Myocyte (in vitro differentiated cells): ENCODE data around the gene BAIAP2. TPM values are rescaled to one million over a fixed set of nuclear protein-coding genes. Genes with fewer than 3 reads are reported as not detected.
A peak's percentile ranks its signal among the peaks of the same experiment; 100 is the strongest.

Experiments
- DNase-seq: peaks from one replicate; pipeline ENCODE4 v3.0.0-alpha.2; 2012; ENCODE audit warnings: low read depth
- total RNA-seq: library from RNA; depleted of rRNA; stranded (reverse); fragments of >200 nt; gene quantifications from 2 replicates; pipeline ENCODE4 v1.2.3, GENCODE V29; 2014

The BAIAP2 gene
- total RNA-seq, 1 donor from 2014 or later: 27.4 TPM

DNA sequence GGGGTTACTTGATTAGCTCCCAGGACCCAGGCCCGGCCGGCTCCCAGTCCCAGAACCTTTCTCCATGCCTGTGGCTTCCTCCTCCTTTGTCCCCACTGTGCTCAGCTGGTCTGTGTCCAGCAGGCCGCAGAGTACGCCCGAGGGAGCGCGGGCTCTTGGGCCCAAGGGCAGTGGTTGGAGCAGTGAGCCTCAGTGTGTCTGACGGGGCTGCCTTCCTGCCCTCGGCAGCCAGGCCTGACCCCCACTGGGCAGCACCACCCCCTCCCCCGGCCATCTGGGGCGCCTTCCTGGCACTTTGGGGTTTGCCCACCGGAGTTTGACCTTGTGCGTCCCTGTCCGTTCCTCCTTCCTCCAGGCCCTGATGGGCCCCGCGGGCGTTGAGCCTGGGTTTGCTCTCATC lies 67.9 kb downstream of the BAIAP2 start:
- no peak for DNase-seq

DNA sequence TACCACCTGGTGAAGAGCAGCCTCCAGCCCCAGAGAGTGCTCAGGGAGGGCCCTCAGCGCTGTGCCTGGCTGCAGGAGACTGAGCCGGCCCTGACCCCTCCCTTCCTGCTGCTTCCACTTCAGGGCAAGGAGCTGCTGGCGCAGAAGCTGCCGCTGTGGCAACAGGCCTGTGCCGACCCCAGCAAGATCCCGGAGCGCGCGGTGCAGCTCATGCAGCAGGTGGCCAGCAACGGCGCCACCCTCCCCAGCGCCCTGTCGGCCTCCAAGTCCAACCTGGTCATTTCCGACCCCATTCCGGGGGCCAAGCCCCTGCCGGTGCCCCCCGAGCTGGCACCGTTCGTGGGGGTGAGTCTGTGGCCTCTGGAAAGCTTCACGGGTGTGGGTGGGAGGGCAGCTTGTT lies 68.4 kb downstream of the BAIAP2 start:
- DNase-seq: no peak

DNA sequence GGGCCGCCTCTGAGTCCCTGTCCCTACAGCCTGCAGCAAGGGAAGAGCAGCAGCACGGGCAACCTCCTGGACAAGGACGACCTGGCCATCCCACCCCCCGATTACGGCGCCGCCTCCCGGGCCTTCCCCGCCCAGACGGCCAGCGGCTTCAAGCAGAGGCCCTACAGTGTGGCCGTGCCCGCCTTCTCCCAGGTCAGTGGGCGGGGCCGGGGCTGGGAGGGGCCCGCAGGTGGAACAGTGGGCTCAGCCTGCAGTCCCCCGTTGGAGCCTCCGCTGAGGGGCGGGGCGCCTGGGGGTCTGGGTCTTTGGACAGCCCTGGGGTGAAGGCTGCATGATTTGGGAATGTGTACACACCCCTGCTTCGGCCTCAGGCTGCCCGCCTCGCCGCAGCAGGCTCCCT lies 71.8 kb downstream of the BAIAP2 start:
- no peak for DNase-seq

DNA sequence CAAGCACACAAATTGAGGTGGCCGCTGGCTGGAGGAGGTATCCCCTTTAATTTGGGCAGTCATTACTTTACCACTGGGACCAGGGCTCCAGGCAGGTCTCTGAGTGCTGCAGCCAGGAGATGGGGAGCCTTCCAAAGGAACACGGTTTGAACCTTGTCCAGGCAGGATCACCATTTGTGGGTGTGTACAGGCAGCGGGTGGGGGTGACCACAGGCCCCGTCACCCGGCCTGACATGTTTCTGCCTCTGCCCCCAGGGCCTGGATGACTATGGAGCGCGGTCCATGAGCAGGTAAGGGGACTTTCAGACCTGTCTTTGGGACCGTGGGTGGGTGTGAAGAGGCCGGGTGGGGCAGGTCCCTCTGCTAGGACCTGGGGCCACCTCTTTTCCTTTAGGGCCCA lies 73.3 kb downstream of the BAIAP2 start:
- DNase-seq: no peak

DNA sequence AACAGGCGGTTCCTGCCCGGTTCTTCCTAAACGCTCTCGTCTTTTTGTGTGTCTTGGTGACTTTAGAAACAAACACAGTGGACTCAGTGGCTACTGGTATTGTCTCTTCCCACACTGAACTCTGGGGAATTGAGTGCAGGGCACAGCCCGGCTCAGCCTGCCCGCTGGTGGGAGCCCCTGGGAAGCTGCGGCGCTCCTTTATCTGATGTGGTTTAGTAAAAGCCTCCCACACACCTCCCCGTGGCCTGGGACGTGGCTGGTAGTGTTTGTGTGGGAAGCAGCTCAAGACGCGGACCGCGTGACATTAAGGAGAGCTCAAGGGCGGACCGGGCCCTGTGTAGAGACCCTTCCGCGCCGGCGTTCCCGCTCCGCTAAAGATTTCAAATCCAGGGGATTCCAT lies 75.0 kb downstream of the BAIAP2 start:
- DNase-seq: no peak

DNA sequence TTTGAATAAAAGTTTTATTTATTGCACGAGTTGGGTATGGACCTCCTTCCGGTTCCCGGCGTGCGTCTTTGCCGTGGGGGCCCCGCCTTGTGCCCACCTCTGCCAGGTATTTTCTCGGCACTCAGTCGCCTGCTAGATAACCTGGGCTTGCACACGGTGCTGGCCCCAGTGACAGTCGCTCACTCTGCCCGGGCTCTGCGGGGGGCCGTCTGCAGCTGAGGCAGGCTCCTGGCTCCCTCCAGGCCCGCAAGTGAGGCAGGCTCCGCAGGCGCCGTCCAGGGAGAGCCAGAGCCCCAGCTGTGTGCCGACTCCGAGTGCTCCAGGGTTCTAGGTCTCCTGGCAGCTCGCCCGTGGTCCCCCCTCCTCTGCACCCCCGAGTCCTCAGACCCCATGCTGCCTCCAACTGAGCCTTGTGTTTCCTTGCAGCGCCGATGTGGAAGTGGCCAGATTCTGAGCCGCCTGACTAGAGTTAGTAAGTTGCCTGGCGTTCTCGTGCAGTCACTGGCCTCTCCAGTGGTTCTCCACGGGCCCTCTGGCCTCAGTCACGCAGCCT lies 75.6 kb downstream of the BAIAP2 start:
- DNase-seq: no peak

DNA sequence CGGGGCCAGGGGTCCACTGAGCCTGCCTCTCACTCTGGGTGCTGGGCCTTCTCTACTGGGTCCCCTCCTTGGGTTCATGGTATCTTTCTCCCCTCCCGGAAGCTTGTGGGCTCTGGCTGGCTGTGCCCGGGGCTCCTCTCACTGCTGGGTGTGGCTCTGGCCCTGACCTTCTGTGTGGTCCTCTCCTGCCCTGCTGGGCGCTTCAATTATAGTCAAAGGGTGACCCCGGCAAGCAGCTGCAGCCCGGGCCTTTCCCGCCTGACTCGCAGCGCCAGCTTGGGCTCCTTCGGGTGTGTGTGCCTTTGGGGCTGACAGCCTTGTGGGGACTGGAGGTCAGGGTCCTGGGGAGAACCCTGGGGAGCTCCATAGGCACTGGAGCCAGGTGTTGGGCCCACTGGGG lies 76.1 kb downstream of the BAIAP2 start:
- peak; percentile 48 for DNase-seq

DNA sequence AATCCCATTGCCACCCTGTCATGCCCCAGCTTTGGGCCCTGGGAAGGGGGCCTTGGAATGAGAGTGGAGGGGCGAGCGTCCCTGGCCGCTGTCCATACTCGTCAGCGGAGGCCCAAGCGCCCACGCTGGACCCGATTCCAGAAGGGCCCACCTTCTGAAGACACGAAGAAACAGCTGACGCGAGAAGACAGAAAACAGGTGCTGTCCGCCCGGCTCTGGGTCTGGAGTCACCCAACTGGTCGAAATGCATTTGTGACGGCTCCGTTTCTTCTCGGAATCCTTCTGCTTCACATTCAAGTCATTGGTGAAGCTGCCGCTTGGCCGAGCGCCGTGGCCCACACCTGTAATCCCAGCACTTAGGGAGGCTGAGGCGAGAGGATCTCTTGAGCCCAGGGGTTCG lies 77.5 kb downstream of the BAIAP2 start:
- no peak for DNase-seq

DNA sequence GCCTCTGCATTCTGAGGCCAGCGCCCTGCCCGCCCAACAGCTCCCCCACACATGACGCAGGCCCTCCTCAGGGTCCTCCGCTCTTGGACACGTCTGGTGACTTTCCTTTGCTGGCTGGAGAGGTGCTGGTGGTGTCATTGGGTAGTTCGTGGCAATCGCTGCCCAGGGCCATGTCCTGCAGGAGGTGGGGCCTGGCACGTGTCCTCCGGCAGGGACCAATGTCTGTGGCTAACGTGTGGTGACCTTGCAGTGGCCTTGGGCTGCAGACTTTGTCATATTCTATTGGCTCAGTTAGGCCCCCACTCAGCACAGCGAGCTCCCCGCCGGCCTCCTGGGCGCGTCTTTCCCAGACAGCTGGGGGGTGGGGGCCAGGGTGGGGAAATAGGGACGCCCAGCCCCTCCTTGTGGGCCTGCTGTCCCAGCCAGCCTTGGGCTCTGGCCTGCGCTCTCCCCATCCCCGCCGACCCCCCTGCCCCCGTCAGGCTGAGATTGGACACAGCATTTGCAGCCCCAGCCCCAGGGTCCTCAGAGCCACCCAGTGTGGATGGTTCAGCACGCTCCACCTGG lies 78.3 kb downstream of the BAIAP2 start:
- no peak for DNase-seq

DNA sequence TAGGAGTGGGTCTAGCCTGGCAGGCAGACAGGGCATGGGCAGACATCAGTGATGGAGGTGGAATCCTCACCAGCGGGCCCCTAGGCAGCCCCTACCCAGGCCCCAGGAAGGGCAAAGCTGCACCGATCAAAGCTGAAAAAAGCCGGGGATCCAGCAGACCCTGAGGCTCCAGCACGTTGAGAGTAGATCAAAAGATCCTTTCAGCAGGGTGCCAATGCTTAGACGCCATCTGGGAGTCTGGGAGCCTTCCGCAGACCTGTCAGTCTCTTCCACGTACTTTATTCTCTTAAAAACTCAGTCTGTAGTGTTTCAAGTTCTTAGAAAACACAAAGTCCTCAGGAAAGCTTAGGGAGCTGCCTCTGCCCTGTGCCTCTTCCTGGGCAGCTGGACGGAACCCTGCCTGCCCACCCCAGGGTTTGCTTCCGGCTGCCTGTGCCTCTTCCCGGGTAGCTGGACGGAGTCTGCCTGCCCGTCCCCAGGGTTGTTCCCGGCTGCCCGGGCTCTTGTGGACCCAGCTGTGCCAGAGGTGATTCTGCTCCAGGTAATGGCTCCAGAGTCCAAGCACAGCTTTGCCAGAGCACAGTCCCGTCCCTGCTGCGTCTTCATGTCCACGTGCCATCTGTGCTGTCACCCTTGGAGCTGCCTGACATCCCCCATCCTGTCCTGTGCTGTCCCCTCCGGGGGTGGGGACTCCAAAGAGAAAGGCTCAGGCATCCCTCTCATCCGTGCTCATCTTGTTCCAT lies 79.6 kb downstream of the BAIAP2 start:
- no peak for DNase-seq

DNA sequence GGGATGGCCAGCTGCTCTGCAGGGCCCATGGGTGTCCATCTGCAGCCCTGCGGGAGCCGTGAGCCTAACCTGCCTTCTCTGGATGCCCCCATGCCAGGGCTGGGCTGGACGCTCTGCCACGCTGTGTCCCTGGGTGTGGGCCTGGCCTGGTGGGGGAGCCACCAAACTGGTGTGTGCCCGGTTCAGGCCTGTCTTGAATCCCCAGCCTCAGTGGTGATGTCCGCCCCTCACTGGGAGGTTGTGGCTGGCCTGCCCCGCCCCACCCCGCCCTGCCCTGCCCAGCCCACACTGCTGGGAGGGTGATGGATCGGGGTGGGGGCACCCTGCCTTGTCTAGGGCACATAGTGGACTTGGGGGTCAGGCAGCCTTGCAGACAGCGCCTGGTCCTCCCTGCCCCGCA lies 80.3 kb downstream of the BAIAP2 start:
- DNase-seq: no peak

DNA sequence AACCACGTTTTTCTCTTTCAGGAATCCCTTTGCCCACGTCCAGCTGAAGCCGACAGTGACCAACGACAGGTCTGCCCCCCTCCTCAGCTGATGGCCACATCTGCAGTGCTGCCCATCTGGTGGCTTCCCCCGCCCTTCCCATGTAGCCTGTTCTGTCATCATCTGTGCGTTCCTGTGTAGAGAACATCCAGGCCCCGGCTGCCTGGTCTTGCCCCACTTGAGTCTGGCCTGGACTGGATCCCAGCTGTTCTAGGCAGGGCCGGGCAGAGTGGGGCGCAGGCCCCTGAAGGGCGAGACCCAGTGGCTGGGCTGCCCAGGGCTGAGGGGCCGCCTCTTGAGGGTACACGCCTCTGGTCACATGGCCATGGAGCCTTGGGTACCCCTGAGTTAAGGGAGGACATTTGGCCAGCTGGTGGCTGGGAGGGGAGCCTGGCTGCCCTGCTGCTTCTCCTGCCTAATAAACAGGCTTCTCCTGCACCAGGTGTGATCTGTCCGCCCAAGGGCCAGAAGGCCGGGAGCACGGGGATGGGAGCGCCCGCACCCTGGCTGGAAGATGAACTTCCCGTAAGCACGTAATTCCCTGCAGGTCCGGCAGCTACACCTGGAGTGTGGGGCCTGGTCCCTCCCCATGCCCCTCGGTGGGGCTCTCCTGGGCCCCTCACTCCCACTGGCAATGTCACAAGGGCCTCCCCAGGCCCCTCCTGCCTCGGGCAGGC lies 81.0 kb downstream of the BAIAP2 start:
- no peak for DNase-seq

DNA sequence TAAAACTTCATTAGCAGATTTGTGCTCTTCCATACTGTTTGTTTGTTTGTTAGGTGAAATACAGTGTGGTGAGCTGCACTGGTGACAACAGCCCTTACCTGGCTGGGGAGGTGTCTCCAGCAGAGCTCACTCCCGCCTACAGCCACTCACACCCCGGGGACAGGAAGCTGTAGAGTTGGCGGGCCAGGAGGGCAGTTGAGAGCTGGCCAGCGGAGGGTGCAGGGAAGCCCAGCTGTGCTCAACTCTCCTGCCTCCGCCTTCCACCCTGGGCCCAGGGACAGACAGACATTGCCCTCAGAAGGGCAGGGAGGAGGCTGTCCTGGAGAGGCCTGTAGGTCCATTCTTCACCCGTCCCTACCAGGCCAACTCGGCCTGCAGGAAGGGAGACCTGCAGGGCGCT lies 81.8 kb downstream of the BAIAP2 start:
- no peak for DNase-seq

DNA sequence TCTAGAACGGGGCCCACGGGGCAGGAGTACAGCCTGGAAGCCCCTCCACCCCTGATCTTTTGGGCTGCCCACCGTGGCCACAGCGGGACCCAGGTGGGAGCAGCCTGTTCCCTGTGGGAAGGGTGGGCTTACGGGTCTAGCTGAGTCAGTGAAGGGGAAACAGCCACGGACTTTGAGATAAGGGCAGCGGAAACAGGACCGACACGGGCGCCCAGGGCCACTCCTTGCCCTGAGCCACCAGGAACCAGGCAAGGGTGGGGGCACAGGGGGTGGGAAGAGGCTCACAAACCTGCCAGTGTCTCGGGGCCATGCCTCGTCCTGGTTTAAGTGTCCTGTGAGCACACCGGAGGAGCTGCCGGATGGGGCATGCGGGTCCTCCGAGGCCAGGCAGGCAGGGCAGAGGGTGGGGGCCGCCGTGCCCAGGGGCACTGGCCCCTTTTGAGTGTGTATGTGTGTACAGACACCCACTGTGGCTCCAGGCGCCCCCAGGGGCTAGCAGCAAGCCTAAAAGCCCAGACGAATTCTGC lies 82.8 kb downstream of the BAIAP2 start:
- no peak for DNase-seq

DNA sequence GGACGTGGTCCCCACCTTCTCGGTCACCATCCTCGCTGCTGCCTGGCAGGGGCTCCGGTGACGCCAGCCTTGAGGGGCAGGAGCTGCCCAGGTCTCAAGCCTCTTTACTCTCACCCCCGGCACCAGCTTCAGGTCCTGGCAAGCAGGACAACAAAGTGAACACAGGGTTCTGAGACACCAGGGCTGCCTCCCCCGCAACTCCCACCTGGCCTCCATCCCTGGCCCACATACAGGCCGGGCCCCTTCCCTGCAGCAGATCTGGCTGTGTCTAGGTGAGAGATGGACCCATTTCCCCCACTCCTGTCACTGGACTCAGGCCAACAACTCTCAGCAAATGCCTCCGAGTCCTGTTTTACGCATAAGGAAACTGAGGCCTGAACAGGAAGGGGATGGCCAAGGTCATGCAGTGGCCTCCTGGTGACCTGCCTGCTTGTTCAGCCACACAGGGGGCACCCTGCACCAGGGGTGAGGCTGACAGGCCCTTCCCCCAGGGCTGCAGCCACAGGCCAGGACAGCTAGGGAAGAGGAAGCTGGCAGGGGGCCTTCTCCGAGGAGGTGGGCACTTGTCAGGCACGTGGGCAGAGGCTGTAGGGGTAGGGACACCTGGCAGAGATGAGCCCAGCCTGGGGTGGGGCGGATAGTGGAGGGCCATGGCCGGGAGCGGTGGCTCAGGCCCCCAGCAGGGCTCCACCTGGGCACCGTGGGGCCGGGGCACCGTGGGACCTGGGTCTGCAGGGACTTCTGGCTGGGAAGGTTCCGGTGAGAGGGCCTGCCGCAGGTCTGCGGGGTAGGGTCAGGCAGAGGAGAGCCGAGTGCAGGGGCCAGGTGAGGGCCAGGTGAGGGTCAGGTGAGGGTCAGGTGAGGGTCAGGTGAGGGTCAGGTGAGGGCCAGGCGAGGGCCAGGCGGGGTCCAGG lies 83.6 kb downstream of the BAIAP2 start:
- DNase-seq: no peak

DNA sequence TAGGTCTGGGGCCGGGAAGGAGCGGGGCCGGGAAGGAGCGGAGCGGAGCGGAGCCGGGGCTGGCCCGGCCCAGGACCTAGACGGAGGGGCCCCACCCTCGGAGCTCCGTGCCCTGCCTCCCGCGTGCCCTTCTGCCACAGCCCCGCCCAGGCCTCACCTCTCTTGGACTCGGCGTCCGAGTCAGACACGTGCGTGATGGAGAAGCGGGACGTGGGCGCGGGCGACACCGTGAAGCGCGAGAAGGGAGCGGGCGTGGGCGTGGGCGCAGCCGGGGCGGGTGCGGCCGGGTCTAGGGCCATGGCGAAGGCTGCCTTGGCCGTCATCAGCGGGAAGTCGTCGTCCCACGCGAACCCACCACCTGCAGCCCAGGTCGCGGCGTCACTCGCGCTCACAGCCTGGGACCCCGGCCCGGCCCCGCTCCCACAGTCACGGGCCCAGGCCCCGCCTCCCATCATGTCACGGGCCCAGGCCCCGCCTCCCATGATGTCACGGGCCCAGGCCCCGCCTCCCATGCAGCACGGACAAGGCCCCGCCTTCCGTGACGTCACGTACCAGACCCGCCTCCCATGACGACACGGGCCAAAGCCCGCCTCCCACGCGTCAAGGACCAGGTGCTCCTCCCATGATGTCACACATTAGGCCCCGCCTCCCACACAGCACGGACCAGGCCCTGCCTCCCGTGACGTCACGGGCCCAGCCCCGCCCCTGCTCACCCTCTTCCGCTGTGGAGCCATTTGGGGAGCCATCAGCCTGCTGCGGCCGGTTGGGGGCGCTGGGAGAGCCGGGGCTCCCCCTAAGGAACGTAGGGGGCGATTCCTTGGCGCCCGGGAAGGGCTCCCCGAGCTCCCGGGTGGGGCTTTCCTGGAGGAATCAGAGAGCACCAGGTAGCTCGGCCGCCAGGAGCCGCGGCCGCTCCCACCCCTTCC lies 84.5 kb downstream of the BAIAP2 start:
- peak; percentile 25 for DNase-seq

DNA sequence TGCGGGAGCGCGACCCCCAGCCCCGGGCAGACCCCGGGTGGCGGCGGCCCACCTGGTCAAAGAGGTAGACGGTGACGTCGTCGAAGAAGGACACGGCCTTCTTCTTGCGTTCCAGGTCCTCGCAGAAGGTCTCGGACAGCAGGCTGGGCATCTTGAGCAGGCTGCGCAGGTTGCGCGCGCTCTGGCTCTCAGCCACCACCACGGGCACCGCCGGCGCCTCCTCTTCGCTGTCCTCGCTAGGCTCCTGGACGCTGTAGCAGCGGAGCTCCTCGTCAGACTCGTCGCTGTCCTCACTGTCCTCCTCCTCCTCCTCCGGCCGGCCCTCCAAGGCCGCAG lies 85.2 kb downstream of the BAIAP2 start:
- no peak for DNase-seq

DNA sequence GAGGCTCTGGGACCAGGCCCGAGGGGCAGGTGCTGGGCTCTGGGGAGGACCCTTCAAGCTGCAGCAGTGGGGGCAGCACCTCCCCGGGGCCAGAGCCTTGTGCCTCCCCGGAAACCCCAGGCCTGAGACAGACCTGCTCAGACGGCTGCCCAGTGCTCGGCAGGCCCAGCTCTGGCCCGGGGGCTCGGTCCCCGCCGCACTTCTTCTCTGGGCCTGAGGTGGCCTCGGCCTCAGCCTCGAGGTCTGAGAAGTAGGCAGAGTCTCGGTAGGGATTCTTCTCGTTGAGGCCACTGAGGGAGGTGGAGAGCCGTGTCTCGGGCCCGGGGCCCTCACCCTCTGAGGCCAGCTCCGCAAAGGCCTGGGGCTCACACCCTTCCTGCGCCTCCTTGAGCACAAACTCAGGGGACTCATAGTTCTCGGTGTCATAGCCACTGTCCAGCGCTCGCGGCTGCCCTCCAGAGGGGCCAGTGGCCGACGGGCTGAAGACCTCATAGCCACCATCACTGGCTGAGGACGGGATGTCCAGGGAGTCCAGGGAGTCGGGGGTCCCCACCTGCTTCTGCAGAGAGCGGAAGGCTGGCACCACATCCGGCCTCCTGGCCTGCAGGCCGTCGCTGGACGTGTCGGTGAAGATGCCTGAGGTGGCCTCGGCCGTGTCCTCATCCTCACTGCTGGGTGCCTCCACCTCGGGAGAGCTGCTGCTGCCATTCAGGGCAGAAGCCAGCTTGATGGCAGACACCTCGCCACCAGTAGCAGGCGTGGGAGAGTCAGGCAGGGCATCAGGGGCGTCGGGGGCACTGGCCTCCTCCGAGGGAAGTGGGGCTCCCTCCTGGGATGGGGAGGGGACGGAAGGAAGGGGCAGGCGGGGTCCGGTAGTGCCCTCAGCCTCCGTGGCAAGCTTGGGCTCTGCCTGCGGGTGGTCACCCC lies 86.0 kb downstream of the BAIAP2 start:
- DNase-seq: no peak
